ENCODE measurements around the gene IGFN1.

Gene IGFN1

DNA sequence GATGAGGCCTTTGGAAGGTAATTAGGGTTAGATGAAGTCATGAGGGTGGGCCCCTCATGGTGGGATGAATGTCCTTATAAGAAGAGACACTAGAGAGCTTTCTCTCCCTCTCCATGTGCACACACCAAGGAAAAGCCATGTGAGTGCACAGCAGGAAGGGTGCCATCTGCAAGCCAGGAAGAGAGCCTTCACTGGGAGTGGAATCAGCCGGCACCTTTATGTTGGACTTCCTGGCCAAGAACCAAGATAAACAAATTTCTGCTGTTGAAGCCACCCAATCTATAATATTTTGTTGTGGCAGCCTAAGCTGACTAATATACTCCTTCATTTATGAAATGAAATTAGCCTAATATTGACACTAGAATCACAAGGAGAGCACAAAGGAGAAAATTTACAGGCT, 54.5 kb downstream of the IGFN1 start:
- H3K4me3 ChIP-seq (ENCODE audit: low read depth, low read length), result no peak overlapping the region
- TF ChIP-seq, protein P1, sequence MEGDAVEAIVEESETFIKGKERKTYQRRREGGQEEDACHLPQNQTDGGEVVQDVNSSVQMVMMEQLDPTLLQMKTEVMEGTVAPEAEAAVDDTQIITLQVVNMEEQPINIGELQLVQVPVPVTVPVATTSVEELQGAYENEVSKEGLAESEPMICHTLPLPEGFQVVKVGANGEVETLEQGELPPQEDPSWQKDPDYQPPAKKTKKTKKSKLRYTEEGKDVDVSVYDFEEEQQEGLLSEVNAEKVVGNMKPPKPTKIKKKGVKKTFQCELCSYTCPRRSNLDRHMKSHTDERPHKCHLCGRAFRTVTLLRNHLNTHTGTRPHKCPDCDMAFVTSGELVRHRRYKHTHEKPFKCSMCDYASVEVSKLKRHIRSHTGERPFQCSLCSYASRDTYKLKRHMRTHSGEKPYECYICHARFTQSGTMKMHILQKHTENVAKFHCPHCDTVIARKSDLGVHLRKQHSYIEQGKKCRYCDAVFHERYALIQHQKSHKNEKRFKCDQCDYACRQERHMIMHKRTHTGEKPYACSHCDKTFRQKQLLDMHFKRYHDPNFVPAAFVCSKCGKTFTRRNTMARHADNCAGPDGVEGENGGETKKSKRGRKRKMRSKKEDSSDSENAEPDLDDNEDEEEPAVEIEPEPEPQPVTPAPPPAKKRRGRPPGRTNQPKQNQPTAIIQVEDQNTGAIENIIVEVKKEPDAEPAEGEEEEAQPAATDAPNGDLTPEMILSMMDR (IDR thresholded peaks at IDR 0.05; ENCODE audit: low read depth, low read length), result no peak

DNA sequence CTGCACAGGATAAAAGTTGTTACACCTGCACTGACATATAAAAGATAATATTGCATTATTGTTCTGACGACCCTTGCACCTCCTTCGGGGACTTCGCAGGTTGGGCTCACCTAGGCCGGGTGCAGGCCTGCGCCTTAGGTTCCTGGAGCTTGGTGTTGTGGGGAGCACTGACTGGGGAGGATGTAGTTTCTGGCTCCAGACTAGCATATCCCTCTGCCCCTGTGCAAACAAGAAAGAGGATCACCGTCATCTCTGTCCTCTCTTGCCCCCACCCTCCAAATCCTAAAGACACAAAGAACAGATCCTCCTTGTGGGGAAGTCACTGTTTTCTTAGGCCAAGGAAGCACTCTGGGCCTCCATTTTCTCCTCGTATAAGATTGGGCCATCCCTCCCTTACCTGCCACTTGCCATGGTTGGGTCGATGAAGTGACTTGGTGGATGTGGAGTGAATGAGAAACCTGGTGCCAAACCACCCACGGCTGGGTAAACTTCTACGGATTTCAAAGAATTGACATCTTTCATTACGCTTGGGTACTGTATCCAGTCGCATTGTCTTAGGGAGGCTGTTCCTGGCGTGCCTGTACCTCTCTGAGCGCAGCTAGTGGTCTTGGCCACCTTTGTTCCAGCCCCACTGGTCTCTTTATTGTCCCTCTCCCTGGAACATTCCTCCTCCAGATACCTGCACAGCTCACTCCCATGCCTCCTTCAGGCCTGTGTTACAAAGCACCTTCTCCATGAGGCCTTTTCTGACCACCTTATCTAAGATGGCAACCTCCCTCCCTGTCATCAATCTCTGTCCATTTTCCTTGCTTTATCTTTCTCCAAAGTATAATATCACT, 58.3 kb downstream of the IGFN1 start:
- TF ChIP-seq, protein P1 (IDR thresholded peaks at IDR 0.05; ENCODE audit: low read depth, low read length), result no peak
- H3K4me3 ChIP-seq (ENCODE audit: low read depth, low read length), result no peak overlapping the region

GRCh38 chr1:201250326-201251011, 59.8 kb downstream of the IGFN1 start:
- TF ChIP-seq, protein P1 (IDR thresholded peaks at IDR 0.05; ENCODE audit: low read depth, low read length), result no peak
- H3K4me3 ChIP-seq (ENCODE audit: low read depth, low read length), result no peak overlapping the region

GRCh38 chr1:201251411-201251810, 60.8 kb downstream of the IGFN1 start:
- TF ChIP-seq, protein P1 (IDR thresholded peaks at IDR 0.05; ENCODE audit: low read depth, low read length), result no peak
- no peak overlapping the region for H3K4me3 ChIP-seq (ENCODE audit: low read depth, low read length)

DNA sequence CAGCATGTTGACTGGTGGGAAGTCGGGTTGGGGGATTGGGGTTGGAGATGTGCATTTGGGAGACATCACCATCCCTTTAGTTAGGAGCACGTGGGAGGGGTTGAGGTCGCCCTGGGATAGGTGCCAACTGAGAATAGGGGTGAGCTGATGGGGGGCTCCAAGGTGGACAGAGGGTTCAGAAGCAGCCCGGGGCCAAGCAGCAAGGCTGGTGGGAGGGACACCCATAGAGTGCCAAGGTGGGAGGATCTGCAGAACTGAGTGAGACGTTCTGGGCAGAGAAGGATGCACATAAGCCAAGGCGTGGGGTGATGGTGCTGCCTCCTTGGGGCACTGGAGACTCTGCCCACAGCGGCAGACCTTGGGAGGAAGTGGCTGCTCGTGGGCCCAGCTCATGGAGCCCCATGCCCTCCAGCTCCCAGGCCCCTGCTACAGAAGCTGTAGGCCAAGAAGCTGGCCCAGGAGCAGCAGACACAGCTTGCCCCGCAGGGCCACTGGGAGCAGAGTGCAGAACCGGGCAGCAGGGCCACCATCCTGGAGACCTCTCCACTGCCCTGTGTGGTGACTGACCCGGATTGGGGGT, 61.3 kb downstream of the IGFN1 start:
- H3K4me3 ChIP-seq (ENCODE audit: low read depth, low read length), result no peak overlapping the region
- TF ChIP-seq, protein P1 (IDR thresholded peaks at IDR 0.05; ENCODE audit: low read depth, low read length), result no peak

- TF ChIP-seq, protein P1 (IDR thresholded peaks at IDR 0.05; ENCODE audit: low read depth, low read length), result no peak
- no peak overlapping the region for H3K4me3 ChIP-seq (ENCODE audit: low read depth, low read length)
These were observed 62.3 kb downstream of the IGFN1 start for GRCh38 chr1:201252944-201253371.

GRCh38 chr1:201253411-201253810, 62.8 kb downstream of the IGFN1 start:
- H3K4me3 ChIP-seq (ENCODE audit: low read depth, low read length), result no peak overlapping the region
- TF ChIP-seq, protein P1 (IDR thresholded peaks at IDR 0.05; ENCODE audit: low read depth, low read length), result no peak

All from WI38 (cell line).